GM18873 (cell line): ENCODE data around the gene ABCC4.

Source experiments
- ATAC-seq: cut with Tn5 transposase; IDR thresholded peaks from one replicate; pipeline ENCODE4 v1.9.1; 2021; ENCODE audit warnings: mild to moderate bottlenecking, moderate library complexity, moderate number of reproducible peaks; ENCODE audit not compliant: unreplicated experiment, low FRiP score

ABCC4 gene

GRCh38 chr13:95075506-95075905 is 225.7 kb downstream of the ABCC4 start:
- ATAC-seq: no peak

- ATAC-seq: no peak
Measured at GRCh38 chr13:95074820-95075219, 226.4 kb downstream of the ABCC4 start.

GRCh38 chr13:95073747-95074311 is 227.4 kb downstream of the ABCC4 start:
- no peak for ATAC-seq

- ATAC-seq: no peak
Measured at GRCh38 chr13:95067303-95067702, 233.9 kb downstream of the ABCC4 start.

- no peak for ATAC-seq
Measured at GRCh38 chr13:95060014-95060519, 241.2 kb downstream of the ABCC4 start.

- no peak for ATAC-seq
Measured at GRCh38 chr13:95059306-95059705, 241.9 kb downstream of the ABCC4 start.

GRCh38 chr13:95058680-95059079 is 242.6 kb downstream of the ABCC4 start:
- no peak for ATAC-seq

GRCh38 chr13:95056266-95056665 is 245.0 kb downstream of the ABCC4 start:
- no peak for ATAC-seq

- ATAC-seq: peak; percentile 68
Measured at GRCh38 chr13:95050800-95051615, 250.2 kb downstream of the ABCC4 start.

- ATAC-seq: no peak
Measured at GRCh38 chr13:95049772-95050171, 251.5 kb downstream of the ABCC4 start.

GRCh38 chr13:95044452-95045205 is 256.6 kb downstream of the ABCC4 start:
- no peak for ATAC-seq

GRCh38 chr13:95039415-95039814 is 261.8 kb downstream of the ABCC4 start:
- ATAC-seq: no peak

- no peak for ATAC-seq
Measured at GRCh38 chr13:95038949-95039348, 262.3 kb downstream of the ABCC4 start.

- ATAC-seq: no peak
Measured at GRCh38 chr13:95035311-95036109, 265.7 kb downstream of the ABCC4 start.

GRCh38 chr13:95033890-95034289 is 267.4 kb downstream of the ABCC4 start:
- ATAC-seq: peak; percentile 80

GRCh38 chr13:95032121-95032520 is 269.1 kb downstream of the ABCC4 start:
- ATAC-seq: no peak

- no peak for ATAC-seq
Measured at GRCh38 chr13:95030821-95031343, 270.4 kb downstream of the ABCC4 start.

- ATAC-seq: no peak
Measured at GRCh38 chr13:95027638-95028037, 273.6 kb downstream of the ABCC4 start.

GRCh38 chr13:95025116-95025515 is 276.1 kb downstream of the ABCC4 start:
- no peak for ATAC-seq

GRCh38 chr13:95023405-95023804 is 277.8 kb downstream of the ABCC4 start:
- ATAC-seq: no peak
